HEK293 (cell line): ENCODE data around the gene THSD7A.

Source experiments
- MZF1 ChIP-seq: fragments of 450-650 bp; formaldehyde crosslinking; IDR thresholded peaks from 2 replicates; pipeline ENCODE4 v1.5.1; 2017; ENCODE audit warnings: missing biosample characterization, missing genetic modification characterization, borderline replicate concordance
- WT1 ChIP-seq: fragments of 450-650 bp; formaldehyde crosslinking; IDR thresholded peaks from 2 replicates; pipeline ENCODE4 v1.5.1; 2016; ENCODE audit warnings: missing biosample characterization, missing genetic modification characterization
- ZBTB17 ChIP-seq: fragments of 450-650 bp; formaldehyde crosslinking; IDR thresholded peaks from 2 replicates; pipeline ENCODE4 v1.5.1; 2016; ENCODE audit warnings: missing biosample characterization, missing genetic modification characterization
- ZNF426 ChIP-seq: fragments of 450-650 bp; formaldehyde crosslinking; IDR thresholded peaks from 2 replicates; pipeline ENCODE4 v1.5.1; 2017; ENCODE audit warnings: missing biosample characterization, missing genetic modification characterization, mild to moderate bottlenecking, inconsistent platforms, moderate library complexity
- ZNF501 ChIP-seq: fragments of 450-650 bp; formaldehyde crosslinking; IDR thresholded peaks from 2 replicates; pipeline ENCODE4 v1.5.1; 2016; ENCODE audit warnings: missing biosample characterization, missing genetic modification characterization
- TF ChIP-seq, protein P1 (sequence below): fragments of 450-650 bp; formaldehyde crosslinking; IDR thresholded peaks from 2 replicates; pipeline ENCODE4 v1.5.1; 2016; ENCODE audit warnings: missing biosample characterization, missing genetic modification characterization
- TF ChIP-seq, protein P2 (sequence below): fragments of 450-650 bp; formaldehyde crosslinking; optimal IDR thresholded peaks from 2 replicates; pipeline ENCODE3; 2016; ENCODE audit warnings: missing biosample characterization, mild to moderate bottlenecking, missing genetic modification characterization
- TF ChIP-seq, protein P3 (sequence below): fragments of 450-650 bp; formaldehyde crosslinking; IDR thresholded peaks from 2 replicates; pipeline ENCODE4 v1.5.1; 2016; ENCODE audit warnings: missing biosample characterization, missing genetic modification characterization

DNA sequence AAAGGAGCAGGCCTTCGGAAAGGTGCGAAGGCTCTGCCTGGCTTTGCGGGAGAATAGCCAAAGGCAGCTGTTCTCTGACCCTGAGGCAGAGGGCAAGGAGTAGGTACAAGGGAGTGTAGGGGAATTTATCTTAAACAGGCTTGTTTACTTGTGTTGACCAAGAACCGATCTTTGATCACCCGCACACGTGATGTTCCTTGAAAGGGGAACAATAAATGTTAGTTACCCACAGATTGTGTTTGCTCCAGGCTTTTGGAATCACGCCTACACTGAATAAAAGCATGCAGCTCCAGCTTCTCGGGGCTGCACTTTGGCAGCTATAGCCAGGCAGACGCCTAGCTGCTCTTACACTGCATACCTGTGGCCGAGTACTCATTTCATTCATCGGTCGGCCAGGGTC is 437.6 kb downstream of the THSD7A start:
- TF ChIP-seq, protein P1, sequence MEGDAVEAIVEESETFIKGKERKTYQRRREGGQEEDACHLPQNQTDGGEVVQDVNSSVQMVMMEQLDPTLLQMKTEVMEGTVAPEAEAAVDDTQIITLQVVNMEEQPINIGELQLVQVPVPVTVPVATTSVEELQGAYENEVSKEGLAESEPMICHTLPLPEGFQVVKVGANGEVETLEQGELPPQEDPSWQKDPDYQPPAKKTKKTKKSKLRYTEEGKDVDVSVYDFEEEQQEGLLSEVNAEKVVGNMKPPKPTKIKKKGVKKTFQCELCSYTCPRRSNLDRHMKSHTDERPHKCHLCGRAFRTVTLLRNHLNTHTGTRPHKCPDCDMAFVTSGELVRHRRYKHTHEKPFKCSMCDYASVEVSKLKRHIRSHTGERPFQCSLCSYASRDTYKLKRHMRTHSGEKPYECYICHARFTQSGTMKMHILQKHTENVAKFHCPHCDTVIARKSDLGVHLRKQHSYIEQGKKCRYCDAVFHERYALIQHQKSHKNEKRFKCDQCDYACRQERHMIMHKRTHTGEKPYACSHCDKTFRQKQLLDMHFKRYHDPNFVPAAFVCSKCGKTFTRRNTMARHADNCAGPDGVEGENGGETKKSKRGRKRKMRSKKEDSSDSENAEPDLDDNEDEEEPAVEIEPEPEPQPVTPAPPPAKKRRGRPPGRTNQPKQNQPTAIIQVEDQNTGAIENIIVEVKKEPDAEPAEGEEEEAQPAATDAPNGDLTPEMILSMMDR (tag by site-specific recombination) = no peak
- TF ChIP-seq, protein P2, sequence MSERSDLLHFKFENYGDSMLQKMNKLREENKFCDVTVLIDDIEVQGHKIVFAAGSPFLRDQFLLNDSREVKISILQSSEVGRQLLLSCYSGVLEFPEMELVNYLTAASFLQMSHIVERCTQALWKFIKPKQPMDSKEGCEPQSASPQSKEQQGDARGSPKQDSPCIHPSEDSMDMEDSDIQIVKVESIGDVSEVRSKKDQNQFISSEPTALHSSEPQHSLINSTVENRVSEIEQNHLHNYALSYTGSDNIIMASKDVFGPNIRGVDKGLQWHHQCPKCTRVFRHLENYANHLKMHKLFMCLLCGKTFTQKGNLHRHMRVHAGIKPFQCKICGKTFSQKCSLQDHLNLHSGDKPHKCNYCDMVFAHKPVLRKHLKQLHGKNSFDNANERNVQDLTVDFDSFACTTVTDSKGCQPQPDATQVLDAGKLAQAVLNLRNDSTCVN (tag by site-specific recombination) = no peak
- TF ChIP-seq, protein P3, sequence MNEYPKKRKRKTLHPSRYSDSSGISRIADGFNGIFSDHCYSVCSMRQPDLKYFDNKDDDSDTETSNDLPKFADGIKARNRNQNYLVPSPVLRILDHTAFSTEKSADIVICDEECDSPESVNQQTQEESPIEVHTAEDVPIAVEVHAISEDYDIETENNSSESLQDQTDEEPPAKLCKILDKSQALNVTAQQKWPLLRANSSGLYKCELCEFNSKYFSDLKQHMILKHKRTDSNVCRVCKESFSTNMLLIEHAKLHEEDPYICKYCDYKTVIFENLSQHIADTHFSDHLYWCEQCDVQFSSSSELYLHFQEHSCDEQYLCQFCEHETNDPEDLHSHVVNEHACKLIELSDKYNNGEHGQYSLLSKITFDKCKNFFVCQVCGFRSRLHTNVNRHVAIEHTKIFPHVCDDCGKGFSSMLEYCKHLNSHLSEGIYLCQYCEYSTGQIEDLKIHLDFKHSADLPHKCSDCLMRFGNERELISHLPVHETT (tag by site-specific recombination) = no peak
- TF ChIP-seq ZNF501 (tag by site-specific recombination) (no peak), ZNF426 (no peak), WT1 (no peak), ZBTB17 (tag by site-specific recombination) (no peak), MZF1 (tag by site-specific recombination) (no peak)
